Measurements from ENCODE around the gene TYRP1.

DNA sequence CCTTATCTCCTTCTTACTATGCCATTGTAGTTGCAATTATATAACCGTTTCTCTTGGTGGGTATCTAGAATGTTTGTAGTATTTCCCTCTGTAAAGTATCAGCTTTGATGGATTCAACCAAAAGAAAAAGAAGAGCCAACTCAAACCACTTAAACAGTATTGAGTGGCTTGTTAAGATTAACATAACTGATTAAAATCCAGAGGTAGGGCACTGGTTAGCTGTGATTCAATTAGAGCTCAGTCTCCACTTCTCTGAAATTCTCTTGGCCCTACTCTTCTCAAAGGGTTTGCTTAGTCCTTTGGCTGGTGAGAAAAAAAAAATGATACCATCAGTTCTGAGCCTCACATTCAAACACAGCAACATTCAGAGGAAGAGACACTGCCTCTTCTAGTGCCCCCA is 37.0 kb downstream of the TYRP1 start:
- TF ChIP-seq, protein P1, sequence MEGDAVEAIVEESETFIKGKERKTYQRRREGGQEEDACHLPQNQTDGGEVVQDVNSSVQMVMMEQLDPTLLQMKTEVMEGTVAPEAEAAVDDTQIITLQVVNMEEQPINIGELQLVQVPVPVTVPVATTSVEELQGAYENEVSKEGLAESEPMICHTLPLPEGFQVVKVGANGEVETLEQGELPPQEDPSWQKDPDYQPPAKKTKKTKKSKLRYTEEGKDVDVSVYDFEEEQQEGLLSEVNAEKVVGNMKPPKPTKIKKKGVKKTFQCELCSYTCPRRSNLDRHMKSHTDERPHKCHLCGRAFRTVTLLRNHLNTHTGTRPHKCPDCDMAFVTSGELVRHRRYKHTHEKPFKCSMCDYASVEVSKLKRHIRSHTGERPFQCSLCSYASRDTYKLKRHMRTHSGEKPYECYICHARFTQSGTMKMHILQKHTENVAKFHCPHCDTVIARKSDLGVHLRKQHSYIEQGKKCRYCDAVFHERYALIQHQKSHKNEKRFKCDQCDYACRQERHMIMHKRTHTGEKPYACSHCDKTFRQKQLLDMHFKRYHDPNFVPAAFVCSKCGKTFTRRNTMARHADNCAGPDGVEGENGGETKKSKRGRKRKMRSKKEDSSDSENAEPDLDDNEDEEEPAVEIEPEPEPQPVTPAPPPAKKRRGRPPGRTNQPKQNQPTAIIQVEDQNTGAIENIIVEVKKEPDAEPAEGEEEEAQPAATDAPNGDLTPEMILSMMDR (IDR thresholded peaks at IDR 0.05), result no peak
- TF ChIP-seq POLR2A (IDR thresholded peaks at IDR 0.05), result no peak
- TF ChIP-seq EP300 (IDR thresholded peaks at IDR 0.05), result no peak

Measured in gastroesophageal sphincter (tissue), 3 donors.